Fibroblast of peridontal ligament (primary cell): ENCODE measurements around the gene HYAL1.
"Not testable (repeated sequence)": the region's sequence is repeated elsewhere in the genome, so short reads cannot be mapped to it uniquely, and the experiment has no call there.

ENCODE experiments used
- DNase-seq: peaks from one replicate; pipeline ENCODE4 v3.0.0-alpha.2; 2010; ENCODE audit errors: extremely low read depth

Gene HYAL1

GRCh38 chr3:50294089-50294488 is 9.3 kb downstream of the HYAL1 start:
- no peak for DNase-seq

GRCh38 chr3:50293079-50293801 is 10.1 kb downstream of the HYAL1 start:
- no peak for DNase-seq

GRCh38 chr3:50292159-50293078 is 11.0 kb downstream of the HYAL1 start, which contains the start of gene IFRD2:
IFRD2 (minus strand) TSS chr3:50292429; CDS start chr3:50292274, 155 bp downstream.
- DNase-seq = peak; percentile 95

GRCh38 chr3:50290161-50290641 is 13.2 kb downstream of the HYAL1 start:
- no peak for DNase-seq

- DNase-seq = no peak
These were observed 14.2 kb downstream of the HYAL1 start for GRCh38 chr3:50289130-50289529.

- DNase-seq = no peak
These were observed 14.9 kb downstream of the HYAL1 start for GRCh38 chr3:50288387-50289007.

- no peak for DNase-seq
These were observed 16.1 kb downstream of the HYAL1 start for GRCh38 chr3:50287262-50287661.

GRCh38 chr3:50286322-50287227 is 16.8 kb downstream of the HYAL1 start:
- DNase-seq = no peak

- DNase-seq = not testable (repeated sequence)
These were observed 19.3 kb downstream of the HYAL1 start for GRCh38 chr3:50284121-50284520.

GRCh38 chr3:50279255-50280016 is 23.9 kb downstream of the HYAL1 start:
- DNase-seq = no peak

GRCh38 chr3:50278880-50279224 is 24.5 kb downstream of the HYAL1 start, which contains the start of gene LSMEM2:
LSMEM2 (plus strand) TSS chr3:50279087; CDS start chr3:50279114, 27 bp downstream.
- DNase-seq = no peak

GRCh38 chr3:50278123-50278879 is 25.1 kb downstream of the HYAL1 start:
- no peak for DNase-seq

GRCh38 chr3:50276762-50277101 is 26.6 kb downstream of the HYAL1 start:
- DNase-seq = no peak

- no peak for DNase-seq
These were observed 27.2 kb downstream of the HYAL1 start for GRCh38 chr3:50275996-50276761.

GRCh38 chr3:50275141-50275995 is 28.0 kb downstream of the HYAL1 start:
- DNase-seq = no peak

- peak; percentile 44 for DNase-seq
These were observed 28.8 kb downstream of the HYAL1 start for GRCh38 chr3:50274371-50275104.

- DNase-seq = no peak
These were observed 29.7 kb downstream of the HYAL1 start for GRCh38 chr3:50273689-50274065.
